Panc1 (cell line): Measurements from ENCODE around the gene KCNJ9. TPM values are rescaled to one million over a fixed set of nuclear protein-coding genes. Genes with fewer than 3 reads are reported as not detected.

Experiments
- ATAC-seq: fragments of 200-7000 bp; cut with Tn5 transposase; 2 replicates; pipeline ENCODE4 v1.9.1; 2020; ENCODE audit warnings: mild to moderate bottlenecking, moderate library complexity
- BruUV-seq: library from RNA; stranded (reverse); fragments of 400-500 nt; replicated peaks from 2 replicates; lab custom pipeline; 2021; lab: Mats Ljungman, UMichigan
- CTCF ChIA-PET: fragments of 300-600 bp; sonication (Branson Sonifier 250); formaldehyde crosslinking; loops from one replicate; lab custom pipeline; 2022; ENCODE audit warnings: antibody characterized with exemption; lab: Charles Lee
- POLR2A ChIA-PET: fragments of 300-600 bp; sonication (Branson Sonifier 250); formaldehyde crosslinking; loops from one replicate; lab custom pipeline; 2022; ENCODE audit warnings: antibody characterized with exemption; lab: Charles Lee
- DNase-seq: peaks from one replicate; pipeline ENCODE4 v3.0.0-alpha.2; 2010; ENCODE audit warnings: low read depth, low spot score
- H3K27ac ChIP-seq: 2 replicates; pipeline ENCODE4 v1.5.1; 2011; ENCODE audit warnings: mild to moderate bottlenecking, low read length, inconsistent platforms
- H3K27me3 ChIP-seq: fragments of 200-500 bp; sonication (Bioruptor generic); 2 replicates; pipeline ENCODE4 v1.6.0; 2014; ENCODE audit warnings: low read length, inconsistent platforms; ENCODE audit not compliant: control insufficient read depth, insufficient read depth
- H3K36me3 ChIP-seq: fragments of 200-500 bp; sonication (Bioruptor generic); 2 replicates; pipeline ENCODE4 v1.5.1; 2014; ENCODE audit warnings: inconsistent platforms, mild to moderate bottlenecking, low read length, moderate library complexity; ENCODE audit not compliant: control insufficient read depth, insufficient read depth
- H3K4me1 ChIP-seq: 2 replicates; pipeline ENCODE4 v1.5.1; 2011; ENCODE audit warnings: inconsistent platforms, mild to moderate bottlenecking, low read length, moderate library complexity; ENCODE audit not compliant: control insufficient read depth, insufficient read depth
- H3K4me3 ChIP-seq, 2 experiments: 2 replicates each; pipeline ENCODE4 v1.5.1; 2011 to 2012; ENCODE audit warnings: low read depth in 2 of 2, low read length in 2 of 2, mild to moderate bottlenecking in 2 of 2, inconsistent platforms in 1 of 2, moderate library complexity in 1 of 2
- H3K9me3 ChIP-seq: fragments of 200-500 bp; sonication (Bioruptor generic); 2 replicates; pipeline ENCODE4 v1.5.1; 2014; ENCODE audit warnings: low read depth, mild to moderate bottlenecking, inconsistent platforms, low read length, moderate library complexity; ENCODE audit not compliant: control insufficient read depth, insufficient read depth
- POLR2AphosphoS5 ChIP-seq: IDR thresholded peaks from 2 replicates; pipeline ENCODE4 v1.6.1; 2012; ENCODE audit warnings: mild to moderate bottlenecking, low read depth, low read length, moderate library complexity
- SIN3A ChIP-seq: IDR thresholded peaks from 2 replicates; pipeline ENCODE4 v1.6.1; 2012; ENCODE audit warnings: low read depth, mild to moderate bottlenecking, low read length, moderate library complexity, borderline replicate concordance; ENCODE audit not compliant: insufficient read depth
- TCF7L2 ChIP-seq: IDR thresholded peaks from 2 replicates; pipeline ENCODE4 v1.6.1; 2011; ENCODE audit warnings: mild to moderate bottlenecking, low read depth, low read length, inconsistent platforms
- in situ Hi-C: cut with HindIII; loops from 2 replicates; pipeline ENCODE4 v1.10.0; 2016; ENCODE audit warnings: low sequenced_read_pairs, low pct_unique_long_range_greater_than_20kb
- intact Hi-C: fragments of 100-400 bp; cut with micrococcal nuclease; formaldehyde crosslinking; loops from one replicate; pipeline ENCODE4 v1.10.0; 2022; ENCODE audit not compliant: unreplicated experiment
- total RNA-seq: library from RNA; stranded (reverse); gene quantifications from one replicate; pipeline ENCODE4 v1.2.1, GENCODE V29; 2021; ENCODE audit not compliant: unreplicated experiment
- TF ChIP-seq, protein P1 (sequence below): fragments of 450-650 bp; IDR thresholded peaks from 2 replicates; pipeline ENCODE4 v1.5.1; 2017; ENCODE audit warnings: mild to moderate bottlenecking
- TF ChIP-seq, protein P2 (sequence below), 2 experiments: IDR thresholded peaks; 2 replicates each; pipeline ENCODE4 v1.6.1; 2011 to 2012; ENCODE audit warnings: low read depth in 2 of 2, control low read depth in 1 of 2, low read length in 1 of 2, mild to moderate bottlenecking in 1 of 2, moderate library complexity in 1 of 2; ENCODE audit not compliant: insufficient read depth in 1 of 2

Gene KCNJ9
- total RNA-seq, 1 experiment from 2014 or later, result not detected

DNA sequence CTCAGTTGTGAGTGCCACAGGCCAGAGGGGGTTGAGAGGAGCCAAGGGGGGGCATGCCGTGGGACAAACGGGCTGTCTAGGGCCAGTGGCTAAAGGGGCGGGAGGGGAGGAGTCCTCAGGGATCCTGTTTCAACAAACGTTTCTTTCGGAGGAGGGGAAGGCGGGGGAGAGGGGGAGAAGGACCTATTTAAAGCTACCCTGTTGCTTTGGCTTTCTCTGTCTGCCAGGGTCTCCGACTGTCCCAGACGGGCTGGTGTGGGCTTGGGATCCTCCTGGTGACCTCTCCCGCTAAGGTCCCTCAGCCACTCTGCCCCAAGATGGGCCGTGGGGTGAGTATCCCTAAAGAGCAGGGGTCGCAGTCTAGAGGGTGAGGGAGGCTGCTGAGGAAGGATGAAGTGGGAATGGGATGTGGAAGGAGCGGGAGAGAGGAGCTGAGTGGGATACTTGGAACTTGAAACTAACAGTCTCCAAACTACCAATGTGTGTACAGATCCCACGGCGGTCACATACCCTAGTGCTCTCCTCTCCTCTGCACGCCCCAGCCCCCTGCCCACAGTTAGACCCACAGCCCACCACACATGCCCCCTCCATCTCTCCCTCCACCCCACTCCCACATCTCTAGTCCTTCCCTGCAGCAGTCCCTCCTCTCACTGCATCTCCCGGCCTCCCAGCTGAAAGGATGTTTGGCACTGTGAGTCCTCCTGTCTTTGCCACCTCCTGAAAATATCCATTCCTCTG lies 34.4 kb downstream of the KCNJ9 start, which contains the start of gene ATP1A2:
Gene ATP1A2 (plus strand): TSS at position 215 of the 738 bp plus-strand sequence. CDS start 103 bp downstream, at position 318.
- CTCF ChIA-PET, result interaction anchor here (0.5 to 0.7 kb wide), 2 partner anchors 38 to 137 kb away, joined by 6 read pairs; no protein-coding TSS in a partner anchor
- intact Hi-C loops, result no loop called here
- no peaks in the 10 kb centered on the region for H3K36me3 ChIP-seq
- POLR2A ChIA-PET, result no interaction called here
- TF ChIP-seq SIN3A (no peak), POLR2AphosphoS5 (no peak), TCF7L2 (no peak)
- TF ChIP-seq, protein P1, sequence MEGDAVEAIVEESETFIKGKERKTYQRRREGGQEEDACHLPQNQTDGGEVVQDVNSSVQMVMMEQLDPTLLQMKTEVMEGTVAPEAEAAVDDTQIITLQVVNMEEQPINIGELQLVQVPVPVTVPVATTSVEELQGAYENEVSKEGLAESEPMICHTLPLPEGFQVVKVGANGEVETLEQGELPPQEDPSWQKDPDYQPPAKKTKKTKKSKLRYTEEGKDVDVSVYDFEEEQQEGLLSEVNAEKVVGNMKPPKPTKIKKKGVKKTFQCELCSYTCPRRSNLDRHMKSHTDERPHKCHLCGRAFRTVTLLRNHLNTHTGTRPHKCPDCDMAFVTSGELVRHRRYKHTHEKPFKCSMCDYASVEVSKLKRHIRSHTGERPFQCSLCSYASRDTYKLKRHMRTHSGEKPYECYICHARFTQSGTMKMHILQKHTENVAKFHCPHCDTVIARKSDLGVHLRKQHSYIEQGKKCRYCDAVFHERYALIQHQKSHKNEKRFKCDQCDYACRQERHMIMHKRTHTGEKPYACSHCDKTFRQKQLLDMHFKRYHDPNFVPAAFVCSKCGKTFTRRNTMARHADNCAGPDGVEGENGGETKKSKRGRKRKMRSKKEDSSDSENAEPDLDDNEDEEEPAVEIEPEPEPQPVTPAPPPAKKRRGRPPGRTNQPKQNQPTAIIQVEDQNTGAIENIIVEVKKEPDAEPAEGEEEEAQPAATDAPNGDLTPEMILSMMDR, result no peak
- TF ChIP-seq, protein P2, sequence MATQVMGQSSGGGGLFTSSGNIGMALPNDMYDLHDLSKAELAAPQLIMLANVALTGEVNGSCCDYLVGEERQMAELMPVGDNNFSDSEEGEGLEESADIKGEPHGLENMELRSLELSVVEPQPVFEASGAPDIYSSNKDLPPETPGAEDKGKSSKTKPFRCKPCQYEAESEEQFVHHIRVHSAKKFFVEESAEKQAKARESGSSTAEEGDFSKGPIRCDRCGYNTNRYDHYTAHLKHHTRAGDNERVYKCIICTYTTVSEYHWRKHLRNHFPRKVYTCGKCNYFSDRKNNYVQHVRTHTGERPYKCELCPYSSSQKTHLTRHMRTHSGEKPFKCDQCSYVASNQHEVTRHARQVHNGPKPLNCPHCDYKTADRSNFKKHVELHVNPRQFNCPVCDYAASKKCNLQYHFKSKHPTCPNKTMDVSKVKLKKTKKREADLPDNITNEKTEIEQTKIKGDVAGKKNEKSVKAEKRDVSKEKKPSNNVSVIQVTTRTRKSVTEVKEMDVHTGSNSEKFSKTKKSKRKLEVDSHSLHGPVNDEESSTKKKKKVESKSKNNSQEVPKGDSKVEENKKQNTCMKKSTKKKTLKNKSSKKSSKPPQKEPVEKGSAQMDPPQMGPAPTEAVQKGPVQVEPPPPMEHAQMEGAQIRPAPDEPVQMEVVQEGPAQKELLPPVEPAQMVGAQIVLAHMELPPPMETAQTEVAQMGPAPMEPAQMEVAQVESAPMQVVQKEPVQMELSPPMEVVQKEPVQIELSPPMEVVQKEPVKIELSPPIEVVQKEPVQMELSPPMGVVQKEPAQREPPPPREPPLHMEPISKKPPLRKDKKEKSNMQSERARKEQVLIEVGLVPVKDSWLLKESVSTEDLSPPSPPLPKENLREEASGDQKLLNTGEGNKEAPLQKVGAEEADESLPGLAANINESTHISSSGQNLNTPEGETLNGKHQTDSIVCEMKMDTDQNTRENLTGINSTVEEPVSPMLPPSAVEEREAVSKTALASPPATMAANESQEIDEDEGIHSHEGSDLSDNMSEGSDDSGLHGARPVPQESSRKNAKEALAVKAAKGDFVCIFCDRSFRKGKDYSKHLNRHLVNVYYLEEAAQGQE (IDR thresholded peaks at IDR 0.05; ENCODE audit: insufficient read depth in 1 of 2, low read depth in 2 of 2, low read length in 1 of 2), result no peak
- H3K27me3 ChIP-seq, result no peaks in the 10 kb centered on the region
- H3K9me3 ChIP-seq, result no peaks in the 10 kb centered on the region
- DNase-seq (no peak), ATAC-seq (no peak; the same call in 1 of the 2 replicates)
- no peak within 1 kb of the TSS for H3K27ac ChIP-seq
- no TSS peak for BruUV-seq
- H3K4me1 ChIP-seq, result no peaks in the 10 kb centered on the region
- no peak within 1 kb of the TSS for H3K4me3 ChIP-seq
- in situ Hi-C loops, result no loop called here

DNA sequence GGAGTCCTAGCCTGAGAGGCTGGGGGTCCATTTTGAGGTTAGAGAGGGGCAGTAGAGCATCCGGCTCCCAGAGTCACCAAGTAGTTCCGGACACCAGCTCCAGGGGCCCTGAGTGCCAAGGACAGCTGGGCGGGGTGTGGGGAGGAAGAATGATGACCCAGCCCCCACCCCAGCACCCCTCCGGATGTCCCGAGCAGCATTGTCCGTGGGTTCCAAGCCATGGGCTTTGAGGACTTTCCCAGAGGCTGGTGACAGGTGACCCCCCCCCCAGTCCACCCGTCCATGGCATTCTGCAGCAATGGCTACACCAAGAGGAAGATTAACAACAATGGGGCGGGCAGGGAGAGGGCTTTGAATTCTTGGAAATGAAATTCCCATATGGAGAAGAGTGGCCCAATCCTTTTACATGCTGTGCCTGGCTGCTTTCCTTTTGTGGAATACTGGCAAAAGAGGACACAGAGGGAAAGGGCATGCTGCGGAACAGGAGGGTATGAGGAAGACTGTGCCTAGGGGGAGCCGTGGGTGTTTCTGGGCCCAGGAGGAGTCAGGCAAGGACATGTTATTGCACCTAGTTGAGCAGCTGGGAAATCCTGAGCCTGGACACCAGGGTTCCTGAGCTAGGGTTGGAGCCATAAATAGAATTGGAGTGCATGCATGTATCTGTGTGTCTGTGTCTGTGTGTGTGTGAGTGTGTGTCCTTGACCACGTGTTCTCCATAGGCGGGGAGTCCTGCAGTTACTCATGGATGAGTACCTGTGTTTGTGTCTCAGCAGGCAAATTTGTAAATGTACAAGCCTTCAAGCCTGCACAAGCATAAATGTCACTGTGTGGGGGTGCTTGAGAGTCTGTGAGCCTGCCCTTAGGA lies 35.2 kb downstream of the KCNJ9 start:
- in situ Hi-C loops, result no loop called here
- Histone ChIP-seq H3K4me1 (no peaks in the 10 kb centered on the region), H3K36me3 (no peaks in the 10 kb centered on the region), H3K27me3 (no peaks in the 10 kb centered on the region), H3K4me3 (no peak overlapping the region), H3K9me3 (no peaks in the 10 kb centered on the region), H3K27ac (no peak overlapping the region)
- ATAC-seq (no peak), DNase-seq (no peak)
- POLR2A ChIA-PET, result no interaction called here
- intact Hi-C loops, result no loop called here
- CTCF ChIA-PET, result interaction anchor here (0.7 kb wide), 1 partner anchor 136 kb away, joined by 6 read pairs; no protein-coding TSS in a partner anchor
- no TSS peak for BruUV-seq
- no peak for TF ChIP-seq TCF7L2
- TF ChIP-seq POLR2AphosphoS5, result no peak
- TF ChIP-seq, protein P1, result no peak
- TF ChIP-seq, protein P2 (IDR thresholded peaks at IDR 0.05; ENCODE audit: insufficient read depth in 1 of 2, low read depth in 2 of 2, low read length in 1 of 2), result no peak
- TF ChIP-seq SIN3A, result no peak
